Measurements from ENCODE around the gene TCHP. TPM values are rescaled to one million over a fixed set of nuclear protein-coding genes. Genes with fewer than 3 reads are reported as not detected.
A peak's percentile ranks its signal among the peaks of the same experiment; 100 is the strongest.

The TCHP gene
- total RNA-seq, 1 experiment from 2014 or later = 28.0 TPM

DNA sequence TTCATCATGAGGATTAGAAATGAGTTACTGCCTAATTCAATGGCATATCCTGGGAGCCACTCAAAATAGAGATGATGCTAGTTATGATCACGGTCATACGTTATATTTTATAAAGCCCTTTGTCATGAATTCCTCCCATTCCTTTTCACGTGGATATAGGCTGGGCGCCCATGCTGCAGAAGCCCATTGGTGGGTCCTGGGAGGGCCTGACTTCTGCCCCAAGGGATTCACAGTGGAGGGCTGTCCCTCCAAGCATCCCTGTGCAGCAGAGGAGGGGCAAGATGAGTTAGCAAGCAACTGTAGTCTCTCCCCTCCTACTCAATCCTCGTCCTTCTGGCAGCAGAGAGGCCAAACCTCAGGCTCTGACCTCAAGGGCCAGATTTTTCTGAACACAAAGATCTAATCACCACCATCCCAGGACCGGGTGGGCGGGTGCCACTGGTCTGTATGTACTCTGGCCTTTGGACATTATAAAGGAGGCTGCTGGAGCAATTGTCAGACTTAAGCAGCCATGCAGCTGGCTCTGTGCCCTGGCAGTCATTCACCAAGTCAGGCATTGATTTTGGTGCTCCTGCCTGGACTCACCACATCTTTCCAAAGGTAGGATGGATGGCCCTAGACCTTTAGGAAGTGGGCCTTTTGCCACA, 28.3 kb upstream of the TCHP start:
- CTCF ChIA-PET = interaction anchor here (0.7 kb wide), 1 partner anchor 77 kb away, joined by 4 read pairs; no protein-coding TSS in a partner anchor
- intact Hi-C loops (cut with micrococcal nuclease; ENCODE audit: unreplicated experiment) = no loop called here
- Mint-ChIP-seq H3K27me3 (ENCODE audit: unreplicated experiment) (no peaks in the 10 kb centered on the region), H3K4me1 (ENCODE audit: low read depth, unreplicated experiment) (peaks cover 15% of the 10 kb centered on the region), H3K27ac (ENCODE audit: unreplicated experiment) (no peak overlapping the region), H3K9me3 (ENCODE audit: low read depth, unreplicated experiment) (no peaks in the 10 kb centered on the region), H3K4me3 (ENCODE audit: low read depth, unreplicated experiment) (no peak overlapping the region), H3K36me3 (ENCODE audit: insufficient read depth, unreplicated experiment) (no peaks in the 10 kb centered on the region)
- DNase-seq = no peak
- BruUV-seq (replicated peaks) = no TSS peak
- TF ChIP-seq, protein P1, sequence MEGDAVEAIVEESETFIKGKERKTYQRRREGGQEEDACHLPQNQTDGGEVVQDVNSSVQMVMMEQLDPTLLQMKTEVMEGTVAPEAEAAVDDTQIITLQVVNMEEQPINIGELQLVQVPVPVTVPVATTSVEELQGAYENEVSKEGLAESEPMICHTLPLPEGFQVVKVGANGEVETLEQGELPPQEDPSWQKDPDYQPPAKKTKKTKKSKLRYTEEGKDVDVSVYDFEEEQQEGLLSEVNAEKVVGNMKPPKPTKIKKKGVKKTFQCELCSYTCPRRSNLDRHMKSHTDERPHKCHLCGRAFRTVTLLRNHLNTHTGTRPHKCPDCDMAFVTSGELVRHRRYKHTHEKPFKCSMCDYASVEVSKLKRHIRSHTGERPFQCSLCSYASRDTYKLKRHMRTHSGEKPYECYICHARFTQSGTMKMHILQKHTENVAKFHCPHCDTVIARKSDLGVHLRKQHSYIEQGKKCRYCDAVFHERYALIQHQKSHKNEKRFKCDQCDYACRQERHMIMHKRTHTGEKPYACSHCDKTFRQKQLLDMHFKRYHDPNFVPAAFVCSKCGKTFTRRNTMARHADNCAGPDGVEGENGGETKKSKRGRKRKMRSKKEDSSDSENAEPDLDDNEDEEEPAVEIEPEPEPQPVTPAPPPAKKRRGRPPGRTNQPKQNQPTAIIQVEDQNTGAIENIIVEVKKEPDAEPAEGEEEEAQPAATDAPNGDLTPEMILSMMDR (IDR thresholded peaks at IDR 0.05; ENCODE audit: unreplicated experiment) = no peak

GRCh38 chr12:109873653-109874052, 26.4 kb upstream of the TCHP start:
- DNase-seq = no peak
- intact Hi-C loops (cut with micrococcal nuclease; ENCODE audit: unreplicated experiment) = no loop called here
- no peaks in the 10 kb centered on the region for H3K36me3 Mint-ChIP-seq (ENCODE audit: insufficient read depth, unreplicated experiment)
- no peaks in the 10 kb centered on the region for H3K9me3 Mint-ChIP-seq (ENCODE audit: low read depth, unreplicated experiment)
- no peaks in the 10 kb centered on the region for H3K27me3 Mint-ChIP-seq (ENCODE audit: unreplicated experiment)
- BruUV-seq (replicated peaks) = no TSS peak
- peaks cover 15% of the 10 kb centered on the region for H3K4me1 Mint-ChIP-seq (ENCODE audit: low read depth, unreplicated experiment)
- CTCF ChIA-PET = no interaction called here
- TF ChIP-seq, protein P1 (IDR thresholded peaks at IDR 0.05; ENCODE audit: unreplicated experiment) = no peak
- H3K27ac Mint-ChIP-seq (ENCODE audit: unreplicated experiment) = no peak overlapping the region
- no peak overlapping the region for H3K4me3 Mint-ChIP-seq (ENCODE audit: low read depth, unreplicated experiment)

DNA sequence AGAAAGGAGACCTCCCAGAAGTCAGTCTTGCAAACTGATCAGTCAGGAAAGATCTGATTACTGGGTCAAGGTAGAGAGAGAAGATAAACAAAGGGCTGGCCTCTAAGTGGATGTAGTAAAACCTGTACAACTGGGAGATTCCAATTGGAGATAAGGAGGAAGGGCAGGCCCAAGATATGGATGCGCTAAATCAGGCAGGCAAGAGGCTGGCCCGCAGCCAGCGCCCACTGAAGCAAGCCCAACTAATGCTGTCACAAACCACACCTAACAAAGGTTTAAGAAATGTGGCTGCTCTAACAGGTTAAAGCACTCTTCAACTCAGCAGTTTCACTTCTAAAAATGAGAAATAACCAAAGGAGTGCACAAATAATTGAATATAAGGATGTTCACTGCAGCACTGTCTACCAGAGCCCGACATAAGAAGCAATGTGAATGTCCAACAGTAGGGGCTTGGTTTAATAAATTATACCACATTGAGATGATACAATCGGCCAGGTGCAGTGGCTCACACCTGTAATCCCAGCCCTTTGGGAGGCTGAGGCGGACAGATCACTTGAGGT, 24.4 kb upstream of the TCHP start:
- Mint-ChIP-seq H3K36me3 (ENCODE audit: insufficient read depth, unreplicated experiment) (peaks cover 16% of the 10 kb centered on the region), H3K4me3 (ENCODE audit: low read depth, unreplicated experiment) (no peak overlapping the region), H3K9me3 (ENCODE audit: low read depth, unreplicated experiment) (no peaks in the 10 kb centered on the region), H3K4me1 (ENCODE audit: low read depth, unreplicated experiment) (peaks cover 17% of the 10 kb centered on the region), H3K27me3 (ENCODE audit: unreplicated experiment) (no peaks in the 10 kb centered on the region), H3K27ac (ENCODE audit: unreplicated experiment) (no peak overlapping the region)
- DNase-seq = peak; percentile 62
- TF ChIP-seq, protein P1 (IDR thresholded peaks at IDR 0.05; ENCODE audit: unreplicated experiment) = no peak
- CTCF ChIA-PET = interaction anchor here (1.1 kb wide), 1 partner anchor 11 kb away, joined by 3 read pairs; no protein-coding TSS in a partner anchor
- BruUV-seq (replicated peaks) = no TSS peak
- intact Hi-C loops (cut with micrococcal nuclease; ENCODE audit: unreplicated experiment) = no loop called here

DNA sequence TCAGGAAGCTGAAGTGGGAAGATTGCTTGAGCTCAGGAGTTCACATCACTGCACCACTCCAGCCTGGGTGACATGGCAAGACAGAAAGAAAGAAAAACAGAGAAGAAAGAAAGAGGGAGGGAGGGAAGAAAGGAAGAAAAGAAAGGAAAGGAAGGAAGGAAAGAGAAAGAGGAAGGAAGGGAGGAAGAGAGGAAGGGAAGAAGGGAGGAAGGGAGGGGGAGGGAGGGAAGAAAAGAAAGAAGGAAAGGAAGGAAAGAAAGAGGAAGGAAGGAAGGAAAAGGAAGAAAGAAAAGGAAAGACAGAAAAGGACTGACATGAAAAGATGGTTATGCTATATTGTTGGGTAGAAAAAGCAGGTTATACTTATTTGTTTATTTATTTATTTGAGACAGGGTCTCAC, 23.7 kb upstream of the TCHP start:
- DNase-seq = no peak
- H3K4me3 Mint-ChIP-seq (ENCODE audit: low read depth, unreplicated experiment) = no peak overlapping the region
- CTCF ChIA-PET = interaction anchor here (1.1 kb wide), 1 partner anchor 11 kb away, joined by 3 read pairs; no protein-coding TSS in a partner anchor
- H3K4me1 Mint-ChIP-seq (ENCODE audit: low read depth, unreplicated experiment) = peaks cover 24% of the 10 kb centered on the region
- H3K27ac Mint-ChIP-seq (ENCODE audit: unreplicated experiment) = no peak overlapping the region
- intact Hi-C loops (cut with micrococcal nuclease; ENCODE audit: unreplicated experiment) = no loop called here
- H3K27me3 Mint-ChIP-seq (ENCODE audit: unreplicated experiment) = peaks cover under 1% of the 10 kb centered on the region
- no peaks in the 10 kb centered on the region for H3K9me3 Mint-ChIP-seq (ENCODE audit: low read depth, unreplicated experiment)
- TF ChIP-seq, protein P1 (IDR thresholded peaks at IDR 0.05; ENCODE audit: unreplicated experiment) = no peak
- BruUV-seq (replicated peaks) = no TSS peak
- H3K36me3 Mint-ChIP-seq (ENCODE audit: insufficient read depth, unreplicated experiment) = peaks cover 23% of the 10 kb centered on the region

Measured in Calu3 (cell line).